Aorta (tissue), 5 donors: Measurements from ENCODE around the gene PIEZO2. TPM values are rescaled to one million over a fixed set of nuclear protein-coding genes. Genes with fewer than 3 reads are reported as not detected.

Experiments
- ATAC-seq: fragments of 200-7000 bp; cut with Tn5 transposase; one replicate; pipeline ENCODE4 v1.9.1; 2022; ENCODE audit warnings: moderate library complexity; ENCODE audit not compliant: low FRiP score
- DNase-seq, 2 donors: peaks; one replicate each; pipeline ENCODE4 v3.0.0-alpha.2; 2020
- H3K27ac ChIP-seq, 2 donors: one replicate each; pipeline ENCODE4 v1.5.1; 2013; ENCODE audit warnings: low read length in 2 of 2, mild to moderate bottlenecking in 2 of 2, moderate library complexity in 2 of 2, control low read depth in 1 of 2, inconsistent platforms in 1 of 2, low read depth in 1 of 2
- H3K27me3 ChIP-seq, 2 donors: one replicate each; pipeline ENCODE4 v1.6.1; 2013; ENCODE audit warnings: control low read depth in 1 of 2, low read length in 1 of 2, mild to moderate bottlenecking in 1 of 2, moderate library complexity in 1 of 2; ENCODE audit not compliant: insufficient read depth in 2 of 2, control insufficient read depth in 1 of 2
- H3K36me3 ChIP-seq, 2 donors: one replicate each; pipeline ENCODE4 v1.6.1; 2013; ENCODE audit warnings: control low read depth in 1 of 2, low read length in 1 of 2, mild to moderate bottlenecking in 1 of 2; ENCODE audit not compliant: insufficient read depth in 2 of 2, control insufficient read depth in 1 of 2
- H3K4me1 ChIP-seq, 2 donors: one replicate each; pipeline ENCODE4 v1.6.1; 2013; ENCODE audit warnings: low read length in 2 of 2, control low read depth in 1 of 2, mild to moderate bottlenecking in 1 of 2, moderate library complexity in 1 of 2; ENCODE audit not compliant: insufficient read depth in 2 of 2, control insufficient read depth in 1 of 2
- H3K4me3 ChIP-seq, 2 donors: one replicate each; pipeline ENCODE4 v1.5.1; 2013; ENCODE audit warnings: low read length in 2 of 2, control low read depth in 1 of 2, mild to moderate bottlenecking in 1 of 2
- H3K9me3 ChIP-seq: one replicate; pipeline ENCODE4 v1.6.1; 2013; ENCODE audit warnings: mild to moderate bottlenecking, low read length; ENCODE audit not compliant: control insufficient read depth
- WGBS, 2 donors: extraction: QIAGEN DNeasy Blood & Tissue Kit; methylation state at CpG; one replicate each; pipeline ENCODE4 v1.1.7; 2013; 5-methylcytosine and 5-hydroxymethylcytosine counted together
- intact Hi-C, 2 donors: fragments of 100-400 bp; cut with DNase I; formaldehyde crosslinking; loops; one replicate each; pipeline versions ENCODE4 v1.14.2 to v1.15.0; 2022
- polyA plus RNA-seq, 2 donors: library from polyadenylated mRNA; stranded (reverse); fragments of 200-250 nt; gene quantifications; one replicate each; pipeline ENCODE4 v1.2.3, GENCODE V29; 2013
- total RNA-seq, 2 donors: library from RNA; stranded (reverse); fragmentation: NEBNext Ultra II Directional; extraction: Animal tissue kit (Norgen Biotek cat#: 25700); gene quantifications; one replicate each; pipeline ENCODE4 v1.2.1, GENCODE V29; 2021
- donor health status: healthy with polysubstance abuse.
- donor health status: Bipolar disorder and iron deficiency.
- donor health status: DM: no; HTN: no; CAD: no.
- donor health status: DM: no; HTN: no; CAD: no.
- donor health status: DM: yes; HTN: yes; CAD: no.

Gene PIEZO2
- total and polyA plus RNA-seq, 4 donors, result 0.50 to 8.8 (median 1.6) TPM

DNA sequence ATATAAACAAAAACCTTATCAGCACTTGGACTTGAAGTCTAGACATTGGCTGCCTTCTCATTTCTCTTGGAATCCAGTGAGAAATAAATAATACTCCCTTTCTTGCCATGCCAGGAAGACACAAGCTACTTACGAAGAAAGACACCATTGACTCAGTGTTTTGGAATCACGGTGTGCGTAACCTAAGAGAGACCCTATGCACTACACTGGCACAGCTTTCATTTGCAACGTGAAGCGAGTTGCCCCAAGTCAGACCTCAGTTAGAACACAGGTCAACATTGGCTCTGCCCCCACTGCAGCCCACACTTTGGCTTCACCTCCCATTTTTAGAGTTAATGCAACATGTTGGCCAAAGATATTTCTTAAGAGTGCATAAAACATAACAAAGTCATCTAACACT, 54.2 kb downstream of the PIEZO2 start:
- Histone ChIP-seq H3K27me3 (no peaks in the 10 kb centered on the region), H3K9me3 (no peaks in the 10 kb centered on the region), H3K4me3 (no peak overlapping the region), H3K36me3 (no peaks in the 10 kb centered on the region), H3K4me1 (no peaks in the 10 kb centered on the region), H3K27ac (no peak overlapping the region)
- ATAC-seq, result no peak
- 12 to 13% methylated on average over 5 of the region's 5 CpGs for WGBS, 2 donors
- DNase-seq, result no peak
- intact Hi-C loops, result no loop called here

DNA sequence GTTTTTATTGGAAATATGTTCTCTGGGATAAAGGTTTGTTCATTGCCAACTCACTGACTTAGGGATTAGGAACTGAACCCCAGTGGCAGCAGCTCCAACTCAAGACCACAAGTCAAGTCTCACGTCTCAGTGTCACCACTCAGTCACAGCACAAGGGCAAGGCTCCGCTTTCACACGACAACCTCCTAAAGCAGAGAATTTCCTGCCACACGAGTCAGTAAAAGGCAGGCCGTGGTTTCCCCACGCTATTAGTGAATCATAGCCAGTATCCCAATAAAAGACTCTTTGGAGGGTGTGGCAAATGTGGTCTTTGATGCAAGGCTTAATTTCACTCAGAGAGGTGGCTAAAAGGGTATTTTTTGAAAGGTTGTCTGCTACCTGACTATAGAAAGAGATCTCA, 57.6 kb downstream of the PIEZO2 start:
- WGBS, 2 donors, result 90 to 92% methylated on average over 6 of the region's 6 CpGs
- H3K4me3 ChIP-seq, result no peak overlapping the region
- intact Hi-C loops, result no loop called here
- H3K4me1 ChIP-seq, result no peaks in the 10 kb centered on the region
- no peak overlapping the region for H3K27ac ChIP-seq
- DNase-seq (no peak), ATAC-seq (no peak)
- no peaks in the 10 kb centered on the region for H3K27me3 ChIP-seq
- H3K9me3 ChIP-seq, result no peaks in the 10 kb centered on the region
- H3K36me3 ChIP-seq, result no peaks in the 10 kb centered on the region

DNA sequence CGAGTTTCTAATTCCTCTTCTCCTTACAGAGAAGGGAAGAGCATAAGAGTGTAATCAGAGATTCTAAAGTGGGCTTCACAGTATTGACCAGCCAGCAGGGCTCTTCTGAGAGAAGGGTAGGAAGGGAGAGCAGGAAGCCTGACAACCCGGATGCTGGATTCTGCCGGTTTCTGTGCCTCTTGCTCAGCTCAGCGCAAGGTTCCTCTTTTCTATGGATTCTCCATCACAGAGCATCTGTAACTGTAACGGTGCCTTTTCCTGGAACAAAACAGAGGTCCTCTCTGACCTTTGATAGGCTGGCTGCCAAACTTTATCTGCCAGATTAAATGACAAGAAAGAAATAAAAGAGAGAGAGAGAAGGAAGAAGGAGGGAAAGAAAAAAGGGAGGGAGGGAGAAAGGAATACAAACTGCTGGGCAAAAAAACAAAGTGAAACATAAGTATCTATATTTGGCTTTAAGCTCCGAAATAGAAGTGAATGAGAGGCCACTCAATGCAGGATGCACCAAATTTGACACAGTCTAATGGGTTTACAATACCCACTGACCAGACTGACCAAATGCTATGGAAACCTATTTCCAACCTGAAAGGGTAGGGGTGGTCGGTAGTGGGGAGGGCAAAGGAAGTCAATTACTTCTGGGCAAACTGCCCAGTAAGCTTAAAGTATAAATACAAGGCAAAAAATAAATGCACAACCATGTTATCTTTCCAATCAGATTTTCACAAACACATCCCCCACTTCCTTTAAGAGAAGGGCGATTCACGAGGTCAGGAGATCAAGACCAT, 59.2 kb downstream of the PIEZO2 start:
- intact Hi-C loops, result no loop called here
- WGBS, 2 donors, result 74 to 76% methylated on average over 9 of the region's 9 CpGs
- no peaks in the 10 kb centered on the region for H3K9me3 ChIP-seq
- H3K27ac ChIP-seq, result no peak overlapping the region
- peaks cover 0 to 3% of the 10 kb centered on the region in 2 donors for H3K4me1 ChIP-seq
- H3K36me3 ChIP-seq, result no peaks in the 10 kb centered on the region
- no peak overlapping the region for H3K4me3 ChIP-seq
- no peak for DNase-seq
- H3K27me3 ChIP-seq, result no peaks in the 10 kb centered on the region
- no peak for ATAC-seq

DNA sequence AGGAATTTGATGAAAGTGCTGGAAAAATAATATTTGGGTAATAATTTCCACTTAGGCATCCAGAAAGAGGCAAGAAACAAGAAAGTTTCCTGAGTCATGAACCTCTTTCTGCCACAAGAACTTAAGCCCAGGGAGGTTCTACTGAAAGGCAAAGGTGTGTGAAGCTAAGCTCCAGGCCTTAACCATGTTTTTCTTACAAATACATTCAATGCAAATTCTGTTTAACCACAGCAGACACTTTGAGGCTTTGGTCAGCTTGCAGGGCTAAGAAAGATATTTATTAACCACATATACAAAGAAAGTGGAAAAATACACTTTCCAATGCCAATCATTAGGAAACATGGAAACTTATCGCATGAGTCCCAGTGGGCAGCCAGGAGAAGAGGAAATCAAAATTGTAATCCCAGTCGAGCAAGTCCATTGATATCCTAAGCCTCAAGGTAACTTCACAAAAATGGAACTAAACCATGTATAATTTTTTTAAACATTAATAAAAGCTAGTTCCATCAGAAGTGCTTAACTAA, 68.3 kb downstream of the PIEZO2 start:
- intact Hi-C loops, result no loop called here
- Histone ChIP-seq H3K4me3 (no peak overlapping the region), H3K9me3 (no peaks in the 10 kb centered on the region), H3K36me3 (no peaks in the 10 kb centered on the region), H3K4me1 (peaks cover 0 to 3% of the 10 kb centered on the region in 2 donors), H3K27me3 (no peaks in the 10 kb centered on the region), H3K27ac (no peak overlapping the region)
- 77 to 79% methylated on average over 2 of the region's 2 CpGs for WGBS, 2 donors
- ATAC-seq, result no peak
- no peak for DNase-seq

DNA sequence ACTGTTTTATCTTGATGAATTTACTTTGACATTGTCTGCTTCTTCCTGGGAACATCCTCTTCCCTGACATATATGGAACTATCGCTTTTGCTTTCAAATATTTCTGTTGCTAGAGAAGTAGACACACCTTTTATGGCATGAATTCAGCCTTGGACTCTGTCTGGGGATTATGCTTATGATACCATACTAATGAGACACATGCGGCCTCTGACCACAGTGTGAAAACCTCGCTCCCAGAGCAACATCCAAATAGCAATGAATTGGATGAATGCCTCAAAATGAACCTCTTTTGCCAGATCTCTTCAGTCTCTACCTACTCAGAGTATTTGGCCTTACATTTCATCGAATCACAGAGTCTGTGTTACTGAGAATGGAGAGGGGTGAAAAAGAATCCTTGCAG, 70.9 kb downstream of the PIEZO2 start:
- H3K27ac ChIP-seq, result no peak overlapping the region
- 62 to 68% methylated on average over 4 of the region's 4 CpGs for WGBS, 2 donors
- no peak overlapping the region for H3K4me3 ChIP-seq
- H3K4me1 ChIP-seq, result no peaks in the 10 kb centered on the region
- no peaks in the 10 kb centered on the region for H3K9me3 ChIP-seq
- no peak for ATAC-seq
- H3K27me3 ChIP-seq, result no peaks in the 10 kb centered on the region
- DNase-seq, result no peak
- H3K36me3 ChIP-seq, result no peaks in the 10 kb centered on the region
- intact Hi-C loops, result no loop called here

DNA sequence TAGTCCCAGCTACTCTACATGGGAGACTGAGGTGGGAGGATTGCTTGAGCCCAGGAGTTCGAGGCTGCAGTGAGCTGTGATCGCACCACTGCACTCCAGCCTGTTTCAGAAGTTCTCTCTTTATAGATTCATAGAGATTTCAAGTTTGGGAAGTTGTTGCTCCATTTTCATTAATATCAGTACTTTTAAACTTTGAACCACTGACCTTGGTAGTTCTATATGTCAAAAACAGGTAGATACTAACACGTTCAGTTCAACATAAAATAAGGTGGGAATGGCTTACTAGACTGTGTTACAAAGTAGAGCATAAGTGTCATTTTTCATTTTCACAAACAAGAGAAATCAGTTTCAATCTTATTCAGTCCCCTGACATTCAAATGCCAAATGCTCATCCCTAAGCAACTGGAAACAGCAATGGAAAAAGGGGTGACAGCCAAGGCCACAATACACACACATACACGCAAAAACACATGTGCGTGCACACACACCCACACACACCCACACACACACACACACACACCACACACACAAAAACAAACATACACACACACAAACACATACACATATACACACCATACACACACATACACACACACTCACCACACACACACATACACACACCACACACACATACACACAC, 71.7 kb downstream of the PIEZO2 start:
- WGBS, 2 donors, result 92 to 94% methylated on average over 5 of the region's 5 CpGs
- no peak for ATAC-seq
- Histone ChIP-seq H3K27ac (no peak overlapping the region), H3K36me3 (no peaks in the 10 kb centered on the region), H3K4me3 (no peak overlapping the region), H3K27me3 (no peaks in the 10 kb centered on the region), H3K4me1 (no peaks in the 10 kb centered on the region), H3K9me3 (no peaks in the 10 kb centered on the region)
- DNase-seq, result no peak
- intact Hi-C loops, result no loop called here

DNA sequence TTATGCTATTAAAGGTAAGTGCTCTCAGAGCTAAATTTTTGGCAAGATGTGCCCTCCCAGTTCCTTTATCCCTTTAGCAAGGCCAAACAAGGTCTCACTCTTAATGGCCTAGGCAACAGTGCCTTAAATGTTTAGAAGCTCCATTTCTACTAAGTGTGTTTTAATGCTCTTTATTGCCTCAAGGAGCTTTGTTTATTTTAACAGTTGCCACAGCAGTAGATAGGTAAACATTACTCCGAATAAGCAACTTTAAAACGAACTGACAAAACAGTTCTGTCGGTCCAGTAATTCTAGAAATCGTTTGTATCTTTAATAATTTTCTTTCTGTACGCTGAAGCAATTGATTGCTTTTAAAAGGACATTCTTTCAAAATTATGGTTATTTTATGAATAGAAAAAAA, 74.5 kb downstream of the PIEZO2 start:
- no peaks in the 10 kb centered on the region for H3K4me1 ChIP-seq
- 91 to 93% methylated on average over 5 of the region's 5 CpGs for WGBS, 2 donors
- intact Hi-C loops, result no loop called here
- no peak overlapping the region for H3K4me3 ChIP-seq
- no peak overlapping the region for H3K27ac ChIP-seq
- no peaks in the 10 kb centered on the region for H3K27me3 ChIP-seq
- no peaks in the 10 kb centered on the region for H3K36me3 ChIP-seq
- no peaks in the 10 kb centered on the region for H3K9me3 ChIP-seq
- ATAC-seq, result no peak
- no peak for DNase-seq

DNA sequence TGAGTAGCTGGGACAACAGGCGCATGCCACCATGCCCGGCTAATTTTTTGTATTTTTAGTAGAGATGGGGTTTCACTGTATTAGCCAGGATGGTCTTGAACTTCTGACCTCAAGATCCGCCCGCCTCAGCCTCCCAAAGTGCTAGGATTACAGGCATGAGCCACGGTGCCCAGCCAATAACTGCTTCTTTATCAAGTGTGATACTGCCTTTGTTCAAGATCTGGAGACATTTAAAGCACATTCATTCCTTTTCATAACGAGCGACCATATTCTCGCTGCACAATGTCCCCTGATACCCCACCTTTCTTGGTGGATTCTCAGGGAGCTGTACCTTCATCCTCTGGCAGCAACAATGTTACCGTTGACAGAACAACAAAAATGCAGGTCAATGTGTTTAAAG, 75.4 kb downstream of the PIEZO2 start:
- H3K9me3 ChIP-seq, result no peaks in the 10 kb centered on the region
- no peak overlapping the region for H3K27ac ChIP-seq
- no peaks in the 10 kb centered on the region for H3K4me1 ChIP-seq
- no peak overlapping the region for H3K4me3 ChIP-seq
- H3K36me3 ChIP-seq, result no peaks in the 10 kb centered on the region
- DNase-seq (no peak), ATAC-seq (no peak)
- intact Hi-C loops, result no loop called here
- H3K27me3 ChIP-seq, result no peaks in the 10 kb centered on the region
- 96 to 99% methylated on average over 9 of the region's 9 CpGs for WGBS, 2 donors

DNA sequence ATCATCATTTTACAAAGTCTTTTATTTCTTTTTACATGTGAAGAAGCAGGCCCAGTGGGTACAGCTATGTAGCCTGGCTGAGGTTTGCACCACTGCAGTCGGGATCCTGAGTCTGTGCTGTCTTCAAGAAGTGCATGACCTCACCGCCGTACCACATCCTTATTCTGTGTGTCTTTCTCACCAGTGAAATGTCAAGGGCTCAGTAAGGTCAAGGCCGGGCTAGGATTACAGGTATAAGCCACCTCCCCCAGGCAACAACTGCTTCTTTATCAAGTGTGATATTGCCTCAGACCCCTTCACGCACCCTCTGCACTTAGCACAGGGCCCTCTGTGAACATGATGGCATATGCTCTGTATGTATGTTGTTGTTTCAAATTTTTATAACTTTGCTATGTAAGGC, 76.7 kb downstream of the PIEZO2 start:
- intact Hi-C loops, result no loop called here
- ATAC-seq (no peak), DNase-seq (no peak)
- no peaks in the 10 kb centered on the region for H3K9me3 ChIP-seq
- no peaks in the 10 kb centered on the region for H3K4me1 ChIP-seq
- no peaks in the 10 kb centered on the region for H3K27me3 ChIP-seq
- H3K27ac ChIP-seq, result no peak overlapping the region
- H3K4me3 ChIP-seq, result no peak overlapping the region
- no peaks in the 10 kb centered on the region for H3K36me3 ChIP-seq
- 93 to 95% methylated on average over 5 of the region's 5 CpGs for WGBS, 2 donors
